ENCODE data around the gene DPY19L3. TPM values are rescaled to one million over a fixed set of nuclear protein-coding genes. Genes with fewer than 3 reads are reported as not detected.

DPY19L3 gene
- total and polyA plus RNA-seq, 2 of the 4 experiments (the other 2 are of a cell fraction), result 29.6 to 36.5 TPM

- Histone ChIP-seq H3K9me3 (ENCODE audit: control insufficient read depth, insufficient read depth, low read length) (no peaks in the 10 kb centered on the region), H3K23ac (ENCODE audit: low read depth, low read length) (no peak overlapping the region), H3K36me3 (ENCODE audit: control insufficient read depth, insufficient read depth, low read length) (peaks cover 15% of the 10 kb centered on the region), H2BK20ac (ENCODE audit: low read depth, low read length) (no peak overlapping the region), H3K27me3 (ENCODE audit: control insufficient read depth, insufficient read depth, low read length) (no peaks in the 10 kb centered on the region), H3K18ac (ENCODE audit: low read depth, low read length) (no peak overlapping the region), H3K56ac (ENCODE audit: extremely low read depth, insufficient read depth, low read length) (no peak overlapping the region), H3K4me2 (ENCODE audit: low read depth, low read length) (no peak overlapping the region), H4K5ac (ENCODE audit: low read depth, low read length) (no peak overlapping the region), H2BK5ac (ENCODE audit: low read depth, low read length, poor library complexity, severe bottlenecking) (no peak overlapping the region), H4K20me1 (ENCODE audit: insufficient read depth, low read length) (no peaks in the 10 kb centered on the region), H3K14ac (replicated peaks; ENCODE audit: low read depth, low read length) (no peak overlapping the region), H3K4ac (ENCODE audit: low read depth, low read length) (no peak overlapping the region), H2AK5ac (ENCODE audit: low read depth, low read length) (no peak overlapping the region), H3K4me3 (ENCODE audit: insufficient read depth, low read depth, low read length) (no peak overlapping the region), H4K8ac (ENCODE audit: low read depth in 2 of 2, low read length in 2 of 2) (no peak overlapping the region), H2AFZ (replicated peaks; ENCODE audit: low read length, poor library complexity) (no peak overlapping the region), H4K91ac (ENCODE audit: insufficient read depth, low read depth, low read length) (no peak overlapping the region), H2BK120ac (ENCODE audit: low read depth, low read length) (no peak overlapping the region), H3K27ac (ENCODE audit: insufficient read depth, low read length) (no peak overlapping the region), H3K9me1 (ENCODE audit: insufficient read depth, low read length) (no peaks in the 10 kb centered on the region; the same call in 1 of the 2 replicates), H2BK15ac (ENCODE audit: low read depth, low read length) (no peak overlapping the region), H2AK9ac (replicated peaks; ENCODE audit: low read depth, low read length, poor library complexity) (no peak overlapping the region), H3K4me1 (ENCODE audit: control insufficient read depth, insufficient read depth, low read length) (no peaks in the 10 kb centered on the region), H3K9ac (ENCODE audit: low read depth, low read length) (no peak overlapping the region), H3K79me1 (ENCODE audit: low read depth in 1 of 2, low read length in 2 of 2) (no peaks in the 10 kb centered on the region)
- BruUV-seq (replicated peaks), result no TSS peak
- in situ Hi-C loops (cut with MboI; ENCODE audit: low sequenced_read_pairs), result no loop called here
- ATAC-seq (ENCODE audit: low read depth), result peak; percentile 59; the same call in 1 of the 2 replicates
- ChIA-PET CTCF (interaction anchor here (0.6 kb wide), 1 partner anchor 617 kb away, joined by 5 read pairs; no protein-coding TSS in a partner anchor), POLR2A (ENCODE audit: unreplicated experiment) (no interaction called here)
- 67% methylated on average over 1 of the region's 5 CpGs; no CpG with 5 or more reads in 1 of the 2 experiments for WGBS, 2 experiments (ENCODE audit: extremely low coverage in 2 of 2, insufficient read length in 1 of 2)
- DNase-seq, result peak; percentile 50
- TF ChIP-seq SMC3 (IDR thresholded peaks at IDR 0.05; ENCODE audit: low read depth, low read length), result no peak
- no peak for TF ChIP-seq BHLHE40 (IDR thresholded peaks at IDR 0.05; ENCODE audit: low read depth, low read length)
- TF ChIP-seq MXI1 (IDR thresholded peaks at IDR 0.05; ENCODE audit: borderline replicate concordance, low read depth, low read length), result no peak
- dilution Hi-C loops (cut with HindIII; ENCODE audit: low sequenced_read_pairs, unreplicated experiment), result no loop called here
- intact Hi-C loops (cut with micrococcal nuclease), result no loop called here
Measured at GRCh38 chr19:32469795-32470194, 64.2 kb downstream of the DPY19L3 start.

Data from IMR-90 (cell line).